MV-4-11 (cell line): ENCODE data around the gene TEX9.
A peak's percentile ranks its signal among the peaks of the same experiment; 100 is the strongest.
"Not testable (repeated sequence)": the region's sequence is repeated elsewhere in the genome, so short reads cannot be mapped to it uniquely, and the experiment has no call there.

Source experiments
- DNase-seq: peaks from one replicate; lab custom pipeline; 2025; lab: John Stamatoyannopoulos, UW

Gene TEX9

DNA sequence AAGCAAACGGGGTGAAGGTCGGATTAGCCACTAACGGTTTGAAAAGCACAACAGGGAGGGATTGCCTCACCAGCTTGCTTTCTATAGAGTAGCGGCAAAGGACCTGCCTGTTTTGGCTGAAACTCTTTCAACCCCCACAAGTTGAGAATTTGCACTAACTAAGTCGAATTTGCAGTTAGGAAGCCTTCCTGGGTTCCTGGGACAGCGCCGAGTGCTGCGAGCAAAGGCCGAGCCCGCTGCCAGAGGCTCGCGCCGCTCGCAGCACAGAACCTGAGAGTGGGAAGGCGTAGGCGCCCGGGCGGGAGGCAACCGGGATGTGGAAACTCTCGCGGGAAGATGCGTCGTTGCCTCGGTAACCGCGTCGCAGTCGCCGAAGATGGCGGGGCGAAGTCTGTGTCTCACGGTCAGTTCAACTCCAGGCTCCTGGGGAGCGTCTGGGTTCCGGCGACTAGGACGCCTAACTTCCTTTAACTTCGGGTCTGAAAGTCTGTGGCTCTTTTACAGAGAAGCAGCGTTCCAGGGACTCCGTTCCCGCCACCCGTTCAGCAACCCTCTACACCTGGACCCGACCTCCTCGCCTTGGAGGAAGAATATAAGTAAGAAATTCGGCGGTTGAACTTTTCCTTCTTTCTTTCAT lies at the start of gene TEX9:
TEX9 (plus strand) TSS at position 352 of the 637 bp plus-strand sequence; CDS start at position 377, 25 bp downstream.
- DNase-seq: peak; percentile 79

GRCh38 chr15:56316561-56316960 lies 48.7 kb upstream of the TEX9 start:
- not testable (repeated sequence) for DNase-seq

DNA sequence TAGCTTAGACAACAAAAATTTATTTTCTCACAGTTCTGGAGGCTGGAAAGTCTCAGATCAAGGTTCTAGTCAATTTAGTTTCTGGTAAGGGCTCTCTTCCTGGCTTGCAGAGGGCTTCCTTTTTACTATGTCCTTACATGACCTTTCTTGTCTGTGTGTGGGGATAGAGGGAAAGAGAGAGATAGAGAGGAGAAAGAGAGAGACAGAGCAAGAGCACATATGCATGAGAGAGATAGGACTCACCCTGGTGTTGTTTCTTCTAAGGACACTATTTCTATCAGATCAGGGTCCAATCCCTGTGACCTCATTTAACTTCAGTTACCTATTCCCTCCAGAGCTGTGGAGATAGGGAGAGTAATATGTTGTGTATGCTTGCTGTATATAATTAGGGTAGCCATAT lies 44.9 kb upstream of the TEX9 start:
- no peak for DNase-seq

DNA sequence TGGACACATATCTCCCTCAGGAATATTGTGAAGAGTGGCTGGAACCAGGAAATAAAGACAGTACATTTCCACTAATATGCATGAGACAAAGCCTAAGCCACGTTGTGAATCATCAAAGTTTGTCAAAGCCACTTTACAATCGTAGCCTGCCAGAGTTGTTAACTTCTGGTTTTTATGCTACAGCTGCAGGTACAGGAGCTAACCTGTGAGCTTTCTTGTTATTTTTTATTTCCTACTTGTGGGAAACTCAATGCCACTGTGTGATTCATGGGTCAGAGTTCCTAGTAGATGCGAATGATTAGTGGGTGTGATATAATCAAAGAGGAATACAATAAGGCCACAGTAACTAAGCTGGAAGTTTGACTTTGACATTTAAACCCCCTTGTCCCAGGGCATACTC lies 44.4 kb upstream of the TEX9 start:
- no peak for DNase-seq

DNA sequence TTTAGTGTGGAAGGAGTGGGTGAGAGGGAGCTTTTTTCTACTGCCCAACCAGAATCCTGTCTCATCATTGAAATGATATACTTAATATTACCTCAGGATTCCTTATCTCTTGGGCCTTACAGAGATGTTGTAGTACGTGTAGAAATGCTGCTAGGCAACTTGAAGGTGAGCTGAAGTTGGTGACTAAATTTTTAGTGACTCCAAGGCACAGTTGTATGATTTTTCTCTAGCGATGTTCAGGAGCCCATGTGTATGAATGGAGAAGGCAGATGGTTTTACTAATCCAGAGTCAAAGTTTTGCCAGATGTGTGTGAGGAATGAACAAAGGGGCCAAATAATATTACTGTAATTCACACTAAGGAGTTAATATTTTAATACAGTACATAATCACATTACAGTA lies 42.8 kb upstream of the TEX9 start:
- DNase-seq: no peak

- DNase-seq: no peak
Measured at GRCh38 chr15:56323435-56323834, 41.8 kb upstream of the TEX9 start.

GRCh38 chr15:56325186-56325585 lies 40.0 kb upstream of the TEX9 start:
- DNase-seq: no peak

DNA sequence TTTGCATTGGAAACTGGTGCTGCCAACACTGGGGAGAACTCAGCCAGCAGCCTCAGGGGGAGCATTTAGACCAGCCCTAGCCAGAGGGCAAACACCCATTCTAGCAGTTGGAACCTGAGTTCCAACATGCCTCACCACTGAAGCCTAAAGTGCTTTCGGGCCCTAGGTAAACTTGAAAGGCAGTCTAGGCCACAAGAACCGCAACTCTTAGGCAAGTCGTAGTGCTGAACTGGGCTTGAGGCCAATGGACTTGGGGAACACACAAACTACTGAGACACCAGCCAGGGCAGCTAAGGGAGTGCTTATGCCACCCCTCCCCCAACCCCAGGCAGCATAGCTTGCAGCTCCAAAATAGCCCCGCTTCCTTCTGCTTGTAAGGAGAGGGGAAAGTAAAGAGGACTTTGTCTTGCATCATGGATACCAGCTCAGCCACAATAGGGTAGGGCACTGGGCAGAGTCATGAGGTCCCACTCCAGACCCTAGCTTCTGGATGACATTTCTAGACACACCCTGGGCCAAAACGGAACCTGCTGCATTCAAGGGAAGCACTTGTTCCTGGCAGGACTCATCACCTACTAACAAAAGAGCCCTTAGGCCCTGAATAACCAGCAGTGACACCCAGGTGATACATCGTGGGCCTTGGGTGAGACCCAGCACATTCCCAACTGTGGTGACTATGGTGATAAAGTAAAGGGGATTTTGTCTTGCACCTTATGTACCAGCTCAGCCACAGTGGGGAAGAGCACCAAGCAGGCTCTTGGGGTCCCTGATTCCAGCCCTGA lies 37.3 kb upstream of the TEX9 start:
- DNase-seq: no peak

DNA sequence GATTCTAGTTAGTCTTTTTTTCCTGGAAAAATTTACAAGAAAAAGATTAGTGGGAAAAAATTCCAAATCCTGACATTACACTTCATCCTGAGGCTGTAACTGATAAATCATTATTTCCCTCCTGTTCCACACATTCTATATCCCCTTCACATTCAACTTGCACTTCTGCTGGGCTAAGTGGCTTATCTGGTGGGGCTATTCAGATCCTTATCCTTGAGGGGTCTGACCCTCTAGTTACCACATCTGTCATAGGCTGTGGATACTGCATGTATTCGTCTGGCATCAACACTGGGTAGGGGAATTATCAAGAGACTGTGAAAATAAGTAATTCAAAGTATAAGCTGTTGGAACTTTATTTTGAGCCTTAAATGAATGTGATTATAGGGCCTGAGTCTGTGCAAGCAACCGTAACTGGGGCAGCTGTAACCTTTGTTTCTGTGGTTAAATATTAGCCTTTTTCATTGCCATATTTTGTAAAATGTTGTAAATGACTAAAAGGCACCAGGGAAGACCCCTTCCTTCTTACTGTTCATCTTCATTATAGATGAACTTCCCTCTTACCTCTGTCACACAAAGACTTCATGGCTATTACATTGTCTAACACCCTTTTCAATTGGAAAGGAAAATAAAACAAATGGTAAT lies 28.0 kb upstream of the TEX9 start:
- DNase-seq: no peak

GRCh38 chr15:56339594-56339993 lies 25.6 kb upstream of the TEX9 start:
- DNase-seq: peak; percentile 25

DNA sequence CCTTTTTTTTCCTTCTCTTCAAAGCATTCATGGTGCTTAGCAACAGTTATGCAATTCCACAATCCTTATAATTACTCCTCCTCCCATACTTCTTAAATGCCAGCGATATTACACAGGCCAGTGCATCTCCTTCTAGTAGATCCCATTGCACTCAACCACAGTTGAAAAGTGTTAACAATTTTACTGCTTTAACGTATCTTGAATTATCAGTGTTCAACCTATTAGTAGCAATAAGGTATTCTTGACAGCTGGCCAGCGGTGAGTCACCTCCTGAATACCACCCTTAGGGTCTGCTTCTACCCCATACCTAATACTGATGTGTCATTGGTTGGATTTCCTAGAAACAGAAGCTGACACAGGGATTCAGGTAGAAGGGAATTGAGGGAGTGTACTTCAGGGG lies 24.0 kb upstream of the TEX9 start:
- DNase-seq: no peak

- DNase-seq: no peak
Measured at GRCh38 chr15:56342653-56343052, 22.6 kb upstream of the TEX9 start.

DNA sequence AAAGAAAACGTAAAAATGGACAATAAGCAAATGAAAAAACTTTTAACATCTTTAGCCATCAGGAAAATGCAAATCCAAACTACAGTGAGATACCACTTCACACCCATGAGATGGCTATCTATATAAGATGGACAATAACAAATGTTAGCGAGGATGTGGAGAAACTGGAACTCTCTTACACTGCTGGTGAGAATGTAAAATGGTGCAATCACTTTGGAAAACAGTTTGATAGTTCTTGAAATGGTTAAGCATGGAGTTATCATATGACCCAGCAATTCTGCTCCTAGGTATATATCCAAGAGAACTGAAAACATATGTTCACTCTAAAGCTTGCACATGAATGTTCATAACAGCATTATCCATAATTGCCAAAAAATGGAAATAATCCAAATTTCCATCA lies 21.3 kb upstream of the TEX9 start:
- DNase-seq: no peak

DNA sequence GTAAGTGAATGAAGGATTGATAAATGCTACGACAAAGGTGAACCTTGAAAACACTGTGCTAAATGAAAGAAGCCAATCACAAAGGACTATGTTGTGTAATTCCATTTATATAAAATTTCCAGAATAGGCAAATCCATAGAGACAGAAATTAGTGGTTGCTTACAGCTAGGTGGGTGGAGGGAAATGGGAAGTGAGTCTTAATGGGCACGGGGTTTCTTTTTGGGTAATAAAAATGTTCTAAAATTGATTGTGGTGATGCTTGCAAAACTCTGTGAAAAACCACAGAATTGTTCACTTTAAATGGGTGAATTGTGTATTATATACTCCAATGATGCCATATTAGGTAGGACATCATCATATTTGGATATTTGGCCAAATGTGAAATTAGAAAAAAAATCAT lies 20.9 kb upstream of the TEX9 start:
- DNase-seq: peak; percentile 54

GRCh38 chr15:56346414-56346813 lies 18.8 kb upstream of the TEX9 start:
- DNase-seq: no peak

GRCh38 chr15:56349554-56349953 lies 15.7 kb upstream of the TEX9 start:
- DNase-seq: no peak

- DNase-seq: peak; percentile 10
Measured at GRCh38 chr15:56351353-56351752, 13.9 kb upstream of the TEX9 start.

DNA sequence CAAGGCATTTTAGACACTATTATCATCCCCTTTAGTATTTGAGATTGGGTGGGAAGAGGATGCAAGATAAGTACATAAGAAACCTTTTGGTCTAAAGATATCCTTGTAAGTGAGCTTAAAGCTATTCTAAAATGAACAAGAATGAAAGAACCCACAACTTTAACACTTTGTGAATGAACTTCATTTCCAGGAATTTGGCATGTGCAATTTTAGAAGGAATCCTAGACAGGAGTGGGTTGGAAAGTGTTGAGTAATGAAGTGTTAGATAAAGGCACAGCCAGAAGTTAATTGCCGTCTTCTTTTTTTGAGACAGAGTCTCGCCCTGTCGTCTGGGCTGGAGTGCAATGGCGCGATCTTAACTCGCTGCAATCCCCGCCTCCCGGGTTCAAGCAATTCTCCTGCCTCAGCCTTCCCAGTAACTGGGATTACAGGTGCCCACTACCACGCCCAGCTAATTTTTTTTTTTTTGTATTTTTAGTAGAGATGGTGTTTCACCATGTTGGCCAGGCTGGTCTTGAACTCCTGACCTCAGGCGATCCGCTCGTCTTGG lies 13.2 kb upstream of the TEX9 start:
- no peak for DNase-seq

GRCh38 chr15:56353119-56353518 lies 12.1 kb upstream of the TEX9 start:
- no peak for DNase-seq

DNA sequence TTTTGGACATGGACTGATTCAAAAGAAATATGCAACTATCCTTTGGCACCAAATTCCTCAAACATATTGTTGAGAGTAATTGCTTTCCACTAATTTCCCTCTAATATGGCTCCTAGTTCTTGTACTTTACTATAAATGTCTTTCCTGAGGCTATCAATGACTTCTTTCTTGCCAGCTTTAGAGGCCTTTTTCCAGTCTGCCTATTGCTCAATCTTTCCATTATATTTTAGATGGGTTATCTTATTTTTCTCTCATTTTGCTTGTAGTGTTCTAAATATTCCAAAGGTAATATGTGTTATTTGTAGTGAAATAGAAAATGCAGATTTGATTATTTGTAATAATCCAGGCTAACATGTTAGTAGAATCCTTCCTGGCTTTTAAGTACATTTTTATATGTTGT lies 11.5 kb upstream of the TEX9 start:
- DNase-seq: no peak

- peak; percentile 52 for DNase-seq
Measured at GRCh38 chr15:56356616-56357015, 8.6 kb upstream of the TEX9 start.

GRCh38 chr15:56358604-56359003 lies 6.6 kb upstream of the TEX9 start:
- no peak for DNase-seq

- DNase-seq: no peak
Measured at GRCh38 chr15:56361987-56362386, 3.2 kb upstream of the TEX9 start.
